ENCODE results near the gene CRY2.

DNA sequence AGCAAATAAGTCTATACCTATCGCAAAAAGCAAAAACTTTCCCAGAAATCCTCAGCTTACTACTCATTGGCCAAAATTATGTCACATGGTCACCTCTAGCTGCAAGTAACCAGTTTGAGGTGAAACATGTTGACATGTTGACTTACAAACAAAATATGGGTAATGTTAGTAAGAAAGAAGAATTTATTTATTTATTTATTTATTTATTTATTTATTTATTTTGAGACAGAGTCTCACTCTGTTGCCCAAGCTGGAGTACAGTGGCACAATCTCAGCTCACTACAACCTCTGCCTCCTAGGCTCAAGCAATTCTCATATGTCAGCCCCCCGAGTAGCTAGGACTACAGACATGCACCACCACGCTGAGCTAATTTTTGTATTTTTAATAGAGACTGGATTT is 47.7 kb upstream of the CRY2 start:
- TF ChIP-seq CTCF (IDR thresholded peaks at IDR 0.05; ENCODE audit: low read depth, low read length, missing input control) (no peak), TAF1 (conservative IDR thresholded peaks at IDR 0.05) (no peak), REST (IDR thresholded peaks at IDR 0.05) (no peak), EGR1 (IDR thresholded peaks at IDR 0.05; ENCODE audit: low read depth in 2 of 2) (no peak), MAX (IDR thresholded peaks at IDR 0.05) (no peak), RAD21 (IDR thresholded peaks at IDR 0.05) (no peak), SP1 (IDR thresholded peaks at IDR 0.05) (no peak), GABPA (IDR thresholded peaks at IDR 0.05 in 1 of 2, conservative IDR thresholded peaks at IDR 0.05 in 1 of 2) (no peak), YY1 (IDR thresholded peaks at IDR 0.05) (no peak)
- TF ChIP-seq, protein P1, sequence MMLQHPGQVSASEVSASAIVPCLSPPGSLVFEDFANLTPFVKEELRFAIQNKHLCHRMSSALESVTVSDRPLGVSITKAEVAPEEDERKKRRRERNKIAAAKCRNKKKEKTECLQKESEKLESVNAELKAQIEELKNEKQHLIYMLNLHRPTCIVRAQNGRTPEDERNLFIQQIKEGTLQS (IDR thresholded peaks at IDR 0.05) = no peak
- TF ChIP-seq, protein P2, sequence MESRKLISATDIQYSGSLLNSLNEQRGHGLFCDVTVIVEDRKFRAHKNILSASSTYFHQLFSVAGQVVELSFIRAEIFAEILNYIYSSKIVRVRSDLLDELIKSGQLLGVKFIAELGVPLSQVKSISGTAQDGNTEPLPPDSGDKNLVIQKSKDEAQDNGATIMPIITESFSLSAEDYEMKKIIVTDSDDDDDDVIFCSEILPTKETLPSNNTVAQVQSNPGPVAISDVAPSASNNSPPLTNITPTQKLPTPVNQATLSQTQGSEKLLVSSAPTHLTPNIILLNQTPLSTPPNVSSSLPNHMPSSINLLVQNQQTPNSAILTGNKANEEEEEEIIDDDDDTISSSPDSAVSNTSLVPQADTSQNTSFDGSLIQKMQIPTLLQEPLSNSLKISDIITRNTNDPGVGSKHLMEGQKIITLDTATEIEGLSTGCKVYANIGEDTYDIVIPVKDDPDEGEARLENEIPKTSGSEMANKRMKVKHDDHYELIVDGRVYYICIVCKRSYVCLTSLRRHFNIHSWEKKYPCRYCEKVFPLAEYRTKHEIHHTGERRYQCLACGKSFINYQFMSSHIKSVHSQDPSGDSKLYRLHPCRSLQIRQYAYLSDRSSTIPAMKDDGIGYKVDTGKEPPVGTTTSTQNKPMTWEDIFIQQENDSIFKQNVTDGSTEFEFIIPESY (IDR thresholded peaks at IDR 0.05) = no peak

Measured in liver (tissue), 3 donors.